K562 (cell line): ENCODE measurements around the gene C9orf50. TPM values are rescaled to one million over a fixed set of nuclear protein-coding genes. Genes with fewer than 3 reads are reported as not detected.

Experiments used
- ADNP ChIP-seq: fragments of 200-800 bp; sonication (Bioruptor generic); IDR thresholded peaks from 2 replicates; pipeline ENCODE4 v1.6.1; 2016; ENCODE audit warnings: missing genetic modification characterization, missing compliant biosample characterization
- BCOR ChIP-seq: fragments of 450-650 bp; IDR thresholded peaks from 2 replicates; pipeline ENCODE4 v1.6.1; 2016
- GATAD2B ChIP-seq: fragments of 450-650 bp; IDR thresholded peaks from 2 replicates; pipeline ENCODE4 v1.6.1; 2017; ENCODE audit warnings: mild to moderate bottlenecking, borderline replicate concordance
- polyA plus RNA-seq, 8 experiments: library from polyadenylated mRNA; depleted of rRNA in 4 of 8; stranded (reverse) in 5 of 8; unstranded in 3 of 8; fragments of >200 nt; fragmentation: Nextera tagmentation in 2 of 8; fragmentation: Illumina TruSeq in 1 of 8; extraction: Ambion mirVana in 2 of 8; extraction: Trizol in 1 of 8; gene quantifications; 2 replicates each; pipeline versions ENCODE4 v1.2.1 to v1.2.3, GENCODE V29; 2011 to 2014; ENCODE audit warnings: inconsistent platforms in 1 of 8, missing spikeins in 1 of 8
- total RNA-seq, 7 experiments: library from RNA; depleted of rRNA in 6 of 7; stranded (reverse); fragments of >200 nt in 6 of 7; fragmentation: Illumina TruSeq in 2 of 7; extraction: Trizol in 2 of 7; gene quantifications; 2 replicates each; pipeline versions ENCODE4 v1.2.1 to v1.2.3, GENCODE V29; 2011 to 2021; ENCODE audit warnings: low replicate concordance in 1 of 7
- TF ChIP-seq, protein P1 (sequence below): fragments of 250-450 bp; sonication (Bioruptor Pico); IDR thresholded peaks from 2 replicates; pipeline ENCODE4 v1.8.0; 2021; ENCODE audit warnings: moderate library complexity, mild to moderate bottlenecking, inconsistent platforms
- TF ChIP-seq, protein P2 (sequence below): fragments of 200-400 bp; formaldehyde crosslinking; IDR thresholded peaks from 2 replicates; pipeline ENCODE4 v1.6.1; 2017; ENCODE audit warnings: mild to moderate bottlenecking, low read depth, low read length, moderate library complexity
- TF ChIP-seq, protein P3 (sequence below), 2 experiments: fragments of 450-650 bp in 1 of 2; IDR thresholded peaks; 2 replicates each; pipeline ENCODE4 v1.6.1; 2011 to 2017; ENCODE audit warnings: low read depth in 2 of 2, antibody characterized with exemption in 1 of 2, borderline replicate concordance in 1 of 2, low read length in 1 of 2, mild to moderate bottlenecking in 1 of 2, mixed read lengths in 1 of 2; ENCODE audit not compliant: control insufficient read depth in 1 of 2

The C9orf50 gene
- total and polyA plus RNA-seq, 9 of the 15 experiments (the other 6 are each of a cell fraction or from before 2014, with no cell fraction given): not detected

DNA sequence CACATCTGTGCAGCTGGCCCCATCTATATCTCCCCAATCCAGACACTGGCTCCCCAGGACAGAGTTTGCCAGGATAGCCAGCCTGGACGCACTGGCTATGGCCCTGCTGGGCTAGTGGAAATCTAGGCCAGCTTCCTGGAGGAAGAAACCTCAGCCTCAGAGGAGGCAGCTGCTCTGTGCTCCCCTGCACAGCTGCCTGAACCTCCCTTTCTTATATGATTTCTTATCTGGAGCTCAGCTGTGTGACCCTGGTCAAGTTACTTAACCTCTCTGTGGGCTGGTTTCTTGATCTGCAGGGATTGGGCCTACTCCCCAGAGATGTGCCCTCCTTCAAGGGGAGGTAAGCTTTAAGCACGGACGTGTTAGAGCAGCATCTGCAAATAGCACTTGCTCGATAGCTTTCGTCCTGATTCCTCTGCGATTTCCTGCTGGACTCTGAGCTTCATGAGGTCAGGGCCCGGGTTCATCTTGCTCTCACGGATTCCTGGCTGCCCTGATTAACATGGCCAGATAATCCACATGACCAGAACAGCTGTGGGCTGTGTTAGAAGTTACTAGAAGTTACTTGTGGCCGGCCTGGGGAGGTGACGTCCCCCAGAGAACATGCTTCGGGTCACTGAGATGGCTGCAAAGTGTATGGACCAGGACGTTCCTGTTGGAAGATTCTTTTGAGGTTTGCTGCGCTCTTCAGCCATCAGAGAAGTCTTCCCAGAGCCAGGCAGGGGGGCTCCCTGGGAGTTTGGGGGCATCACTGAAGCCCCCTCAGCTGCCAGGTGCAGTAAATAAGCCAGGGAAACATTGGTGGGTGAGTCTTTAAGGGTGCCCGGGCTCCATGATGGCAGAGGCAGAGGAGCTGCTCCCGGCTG lies 14.5 kb downstream of the C9orf50 start (continued):
- TF ChIP-seq, protein P1, sequence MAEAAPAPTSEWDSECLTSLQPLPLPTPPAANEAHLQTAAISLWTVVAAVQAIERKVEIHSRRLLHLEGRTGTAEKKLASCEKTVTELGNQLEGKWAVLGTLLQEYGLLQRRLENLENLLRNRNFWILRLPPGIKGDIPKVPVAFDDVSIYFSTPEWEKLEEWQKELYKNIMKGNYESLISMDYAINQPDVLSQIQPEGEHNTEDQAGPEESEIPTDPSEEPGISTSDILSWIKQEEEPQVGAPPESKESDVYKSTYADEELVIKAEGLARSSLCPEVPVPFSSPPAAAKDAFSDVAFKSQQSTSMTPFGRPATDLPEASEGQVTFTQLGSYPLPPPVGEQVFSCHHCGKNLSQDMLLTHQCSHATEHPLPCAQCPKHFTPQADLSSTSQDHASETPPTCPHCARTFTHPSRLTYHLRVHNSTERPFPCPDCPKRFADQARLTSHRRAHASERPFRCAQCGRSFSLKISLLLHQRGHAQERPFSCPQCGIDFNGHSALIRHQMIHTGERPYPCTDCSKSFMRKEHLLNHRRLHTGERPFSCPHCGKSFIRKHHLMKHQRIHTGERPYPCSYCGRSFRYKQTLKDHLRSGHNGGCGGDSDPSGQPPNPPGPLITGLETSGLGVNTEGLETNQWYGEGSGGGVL (CRISPR knock-in tag): no peak
- TF ChIP-seq, protein P2, sequence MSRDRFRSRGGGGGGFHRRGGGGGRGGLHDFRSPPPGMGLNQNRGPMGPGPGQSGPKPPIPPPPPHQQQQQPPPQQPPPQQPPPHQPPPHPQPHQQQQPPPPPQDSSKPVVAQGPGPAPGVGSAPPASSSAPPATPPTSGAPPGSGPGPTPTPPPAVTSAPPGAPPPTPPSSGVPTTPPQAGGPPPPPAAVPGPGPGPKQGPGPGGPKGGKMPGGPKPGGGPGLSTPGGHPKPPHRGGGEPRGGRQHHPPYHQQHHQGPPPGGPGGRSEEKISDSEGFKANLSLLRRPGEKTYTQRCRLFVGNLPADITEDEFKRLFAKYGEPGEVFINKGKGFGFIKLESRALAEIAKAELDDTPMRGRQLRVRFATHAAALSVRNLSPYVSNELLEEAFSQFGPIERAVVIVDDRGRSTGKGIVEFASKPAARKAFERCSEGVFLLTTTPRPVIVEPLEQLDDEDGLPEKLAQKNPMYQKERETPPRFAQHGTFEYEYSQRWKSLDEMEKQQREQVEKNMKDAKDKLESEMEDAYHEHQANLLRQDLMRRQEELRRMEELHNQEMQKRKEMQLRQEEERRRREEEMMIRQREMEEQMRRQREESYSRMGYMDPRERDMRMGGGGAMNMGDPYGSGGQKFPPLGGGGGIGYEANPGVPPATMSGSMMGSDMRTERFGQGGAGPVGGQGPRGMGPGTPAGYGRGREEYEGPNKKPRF: no peak
- TF ChIP-seq ADNP (tag) (peak; percentile 65; the same call in 1 of the 2 replicates), GATAD2B (no peak), BCOR (peak; percentile 94)
- TF ChIP-seq, protein P3, sequence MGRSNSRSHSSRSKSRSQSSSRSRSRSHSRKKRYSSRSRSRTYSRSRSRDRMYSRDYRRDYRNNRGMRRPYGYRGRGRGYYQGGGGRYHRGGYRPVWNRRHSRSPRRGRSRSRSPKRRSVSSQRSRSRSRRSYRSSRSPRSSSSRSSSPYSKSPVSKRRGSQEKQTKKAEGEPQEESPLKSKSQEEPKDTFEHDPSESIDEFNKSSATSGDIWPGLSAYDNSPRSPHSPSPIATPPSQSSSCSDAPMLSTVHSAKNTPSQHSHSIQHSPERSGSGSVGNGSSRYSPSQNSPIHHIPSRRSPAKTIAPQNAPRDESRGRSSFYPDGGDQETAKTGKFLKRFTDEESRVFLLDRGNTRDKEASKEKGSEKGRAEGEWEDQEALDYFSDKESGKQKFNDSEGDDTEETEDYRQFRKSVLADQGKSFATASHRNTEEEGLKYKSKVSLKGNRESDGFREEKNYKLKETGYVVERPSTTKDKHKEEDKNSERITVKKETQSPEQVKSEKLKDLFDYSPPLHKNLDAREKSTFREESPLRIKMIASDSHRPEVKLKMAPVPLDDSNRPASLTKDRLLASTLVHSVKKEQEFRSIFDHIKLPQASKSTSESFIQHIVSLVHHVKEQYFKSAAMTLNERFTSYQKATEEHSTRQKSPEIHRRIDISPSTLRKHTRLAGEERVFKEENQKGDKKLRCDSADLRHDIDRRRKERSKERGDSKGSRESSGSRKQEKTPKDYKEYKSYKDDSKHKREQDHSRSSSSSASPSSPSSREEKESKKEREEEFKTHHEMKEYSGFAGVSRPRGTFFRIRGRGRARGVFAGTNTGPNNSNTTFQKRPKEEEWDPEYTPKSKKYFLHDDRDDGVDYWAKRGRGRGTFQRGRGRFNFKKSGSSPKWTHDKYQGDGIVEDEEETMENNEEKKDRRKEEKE (IDR thresholded peaks at IDR 0.05; ENCODE audit: borderline replicate concordance in 1 of 2, control insufficient read depth in 1 of 2, low read depth in 2 of 2, low read length in 1 of 2): no peak
